KOPT-K1 (cell line): Measurements from ENCODE around the gene PPARD.

Source experiments
- H3K27ac ChIP-seq: fragments of 200-600 bp; sonication (generic); 2 replicates; pipeline ENCODE4 v1.5.1; 2016; ENCODE audit warnings: antibody characterized with exemption, mild to moderate bottlenecking, low read depth, low read length; ENCODE audit not compliant: poor library complexity, severe bottlenecking
- H3K36me3 ChIP-seq: fragments of 200-600 bp; sonication (generic); 2 replicates; pipeline ENCODE4 v1.5.1; 2017; ENCODE audit warnings: antibody characterized with exemption, mild to moderate bottlenecking, low read length, moderate library complexity; ENCODE audit not compliant: insufficient read depth
- H3K9me3 ChIP-seq: fragments of 200-600 bp; sonication (generic); 2 replicates; pipeline ENCODE4 v1.5.1; 2017; ENCODE audit warnings: antibody characterized with exemption, low read length, mild to moderate bottlenecking; ENCODE audit not compliant: insufficient read depth, poor library complexity, severe bottlenecking

PPARD gene

GRCh38 chr6:35342258-35343091 lies at the start of gene PPARD:
TSS of gene PPARD (plus strand) at chr6:35342558. CDS start at chr6:35411088, 68,530 bp downstream.
- Histone ChIP-seq H3K27ac (peak within 1 kb of the TSS; percentile 42), H3K36me3 (no peaks in the 10 kb centered on the region), H3K9me3 (no peaks in the 10 kb centered on the region)

GRCh38 chr6:35293681-35294080 lies 48.7 kb upstream of the PPARD start:
- Histone ChIP-seq H3K27ac (no peak overlapping the region), H3K9me3 (no peaks in the 10 kb centered on the region), H3K36me3 (peaks cover 79% of the 10 kb centered on the region)

GRCh38 chr6:35294308-35294945 lies 47.9 kb upstream of the PPARD start:
- H3K27ac ChIP-seq: no peak overlapping the region
- no peaks in the 10 kb centered on the region for H3K9me3 ChIP-seq
- H3K36me3 ChIP-seq: peaks cover 72% of the 10 kb centered on the region

- Histone ChIP-seq H3K9me3 (no peaks in the 10 kb centered on the region), H3K36me3 (peaks cover 66% of the 10 kb centered on the region), H3K27ac (no peak overlapping the region)
Measured at GRCh38 chr6:35295036-35295435, 47.3 kb upstream of the PPARD start.

- H3K9me3 ChIP-seq: no peaks in the 10 kb centered on the region
- peaks cover 59% of the 10 kb centered on the region for H3K36me3 ChIP-seq
- H3K27ac ChIP-seq: peak overlapping the region; percentile 98
Measured at GRCh38 chr6:35295521-35296315, 46.6 kb upstream of the PPARD start.

GRCh38 chr6:35296931-35297600 lies 45.3 kb upstream of the PPARD start:
- H3K27ac ChIP-seq: peak overlapping the region; percentile 98
- no peaks in the 10 kb centered on the region for H3K9me3 ChIP-seq
- H3K36me3 ChIP-seq: peaks cover 54% of the 10 kb centered on the region

- Histone ChIP-seq H3K36me3 (peaks cover 51% of the 10 kb centered on the region; the same call in 1 of the 2 replicates), H3K9me3 (no peaks in the 10 kb centered on the region), H3K27ac (peak within 1 kb of the TSS; percentile 98)
Measured at GRCh38 chr6:35297601-35298481, 44.5 kb upstream of the PPARD start, which contains the start of gene DEF6. TSS of gene DEF6 (plus strand) at chr6:35297818. CDS start at chr6:35297857, 39 bp downstream.

GRCh38 chr6:35298625-35299140 lies 43.7 kb upstream of the PPARD start:
- Histone ChIP-seq H3K36me3 (peaks cover 51% of the 10 kb centered on the region), H3K9me3 (no peaks in the 10 kb centered on the region), H3K27ac (peak overlapping the region; percentile 98)

GRCh38 chr6:35299674-35300073 lies 42.7 kb upstream of the PPARD start:
- Histone ChIP-seq H3K27ac (peak overlapping the region; percentile 98), H3K9me3 (no peaks in the 10 kb centered on the region)

GRCh38 chr6:35300848-35301247 lies 41.5 kb upstream of the PPARD start:
- Histone ChIP-seq H3K9me3 (no peaks in the 10 kb centered on the region), H3K27ac (peak overlapping the region; percentile 98), H3K36me3 (peaks cover 50% of the 10 kb centered on the region)

More at GRCh38 chr6:35299674-35300073, 42.7 kb upstream of the PPARD start:
- peaks cover 52% of the 10 kb centered on the region for H3K36me3 ChIP-seq

- Histone ChIP-seq H3K9me3 (no peaks in the 10 kb centered on the region), H3K27ac (peak overlapping the region; percentile 72), H3K36me3 (peaks cover 56% of the 10 kb centered on the region)
Measured at GRCh38 chr6:35302604-35303241, 39.6 kb upstream of the PPARD start.

- Histone ChIP-seq H3K36me3 (peaks cover 68% of the 10 kb centered on the region), H3K27ac (peak overlapping the region; percentile 72), H3K9me3 (no peaks in the 10 kb centered on the region)
Measured at GRCh38 chr6:35304299-35304698, 38.1 kb upstream of the PPARD start.

- Histone ChIP-seq H3K36me3 (peaks cover 76% of the 10 kb centered on the region), H3K9me3 (no peaks in the 10 kb centered on the region), H3K27ac (no peak overlapping the region)
Measured at GRCh38 chr6:35305117-35305516, 37.2 kb upstream of the PPARD start.
